ENCODE measurements around the gene HIPK2. TPM values are rescaled to one million over a fixed set of nuclear protein-coding genes. Genes with fewer than 3 reads are reported as not detected.

HIPK2 gene
- total RNA-seq, 1 donor from 2014 or later, result 61.5 TPM

GRCh38 chr7:139572071-139572470, 205.7 kb downstream of the HIPK2 start:
- peaks cover 28% of the 10 kb centered on the region for H3K4me1 Mint-ChIP-seq
- TF ChIP-seq, protein P1, sequence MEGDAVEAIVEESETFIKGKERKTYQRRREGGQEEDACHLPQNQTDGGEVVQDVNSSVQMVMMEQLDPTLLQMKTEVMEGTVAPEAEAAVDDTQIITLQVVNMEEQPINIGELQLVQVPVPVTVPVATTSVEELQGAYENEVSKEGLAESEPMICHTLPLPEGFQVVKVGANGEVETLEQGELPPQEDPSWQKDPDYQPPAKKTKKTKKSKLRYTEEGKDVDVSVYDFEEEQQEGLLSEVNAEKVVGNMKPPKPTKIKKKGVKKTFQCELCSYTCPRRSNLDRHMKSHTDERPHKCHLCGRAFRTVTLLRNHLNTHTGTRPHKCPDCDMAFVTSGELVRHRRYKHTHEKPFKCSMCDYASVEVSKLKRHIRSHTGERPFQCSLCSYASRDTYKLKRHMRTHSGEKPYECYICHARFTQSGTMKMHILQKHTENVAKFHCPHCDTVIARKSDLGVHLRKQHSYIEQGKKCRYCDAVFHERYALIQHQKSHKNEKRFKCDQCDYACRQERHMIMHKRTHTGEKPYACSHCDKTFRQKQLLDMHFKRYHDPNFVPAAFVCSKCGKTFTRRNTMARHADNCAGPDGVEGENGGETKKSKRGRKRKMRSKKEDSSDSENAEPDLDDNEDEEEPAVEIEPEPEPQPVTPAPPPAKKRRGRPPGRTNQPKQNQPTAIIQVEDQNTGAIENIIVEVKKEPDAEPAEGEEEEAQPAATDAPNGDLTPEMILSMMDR (conservative IDR thresholded peaks at IDR 0.05), result no peak
- no peak overlapping the region for H3K4me3 Mint-ChIP-seq
- no peak for DNase-seq (ENCODE audit: low read depth, low spot score)
- no peak overlapping the region for H3K27ac Mint-ChIP-seq (ENCODE audit: unreplicated experiment)
- peaks cover 11% of the 10 kb centered on the region for H3K36me3 Mint-ChIP-seq (ENCODE audit: low read depth)
- no peaks in the 10 kb centered on the region for H3K9me3 Mint-ChIP-seq
- no peaks in the 10 kb centered on the region for H3K27me3 Mint-ChIP-seq (ENCODE audit: low read depth)

- no peak for DNase-seq (ENCODE audit: low read depth, low spot score)
- peaks cover 28% of the 10 kb centered on the region for H3K4me1 Mint-ChIP-seq
- no peaks in the 10 kb centered on the region for H3K27me3 Mint-ChIP-seq (ENCODE audit: low read depth)
- peaks cover 11% of the 10 kb centered on the region for H3K36me3 Mint-ChIP-seq (ENCODE audit: low read depth)
- no peak overlapping the region for H3K4me3 Mint-ChIP-seq
- no peaks in the 10 kb centered on the region for H3K9me3 Mint-ChIP-seq
- no peak overlapping the region for H3K27ac Mint-ChIP-seq (ENCODE audit: unreplicated experiment)
- TF ChIP-seq, protein P1 (conservative IDR thresholded peaks at IDR 0.05), result no peak
Measured at GRCh38 chr7:139571651-139572050, 206.1 kb downstream of the HIPK2 start.

- Mint-ChIP-seq H3K9me3 (no peaks in the 10 kb centered on the region), H3K4me1 (peaks cover 29% of the 10 kb centered on the region), H3K4me3 (no peak overlapping the region), H3K27me3 (ENCODE audit: low read depth) (no peaks in the 10 kb centered on the region), H3K36me3 (ENCODE audit: low read depth) (peaks cover 11% of the 10 kb centered on the region), H3K27ac (ENCODE audit: unreplicated experiment) (no peak overlapping the region)
- no peak for DNase-seq (ENCODE audit: low read depth, low spot score)
- TF ChIP-seq, protein P1 (conservative IDR thresholded peaks at IDR 0.05), result no peak
Measured at GRCh38 chr7:139571190-139571589, 206.6 kb downstream of the HIPK2 start.

GRCh38 chr7:139570626-139571025, 207.2 kb downstream of the HIPK2 start:
- Mint-ChIP-seq H3K9me3 (no peaks in the 10 kb centered on the region), H3K27ac (ENCODE audit: unreplicated experiment) (no peak overlapping the region), H3K27me3 (ENCODE audit: low read depth) (no peaks in the 10 kb centered on the region), H3K4me3 (peak overlapping the region; percentile 23), H3K36me3 (ENCODE audit: low read depth) (peaks cover 11% of the 10 kb centered on the region), H3K4me1 (peaks cover 31% of the 10 kb centered on the region)
- DNase-seq (ENCODE audit: low read depth, low spot score), result no peak
- TF ChIP-seq, protein P1 (conservative IDR thresholded peaks at IDR 0.05), result no peak

GRCh38 chr7:139570119-139570518, 207.7 kb downstream of the HIPK2 start:
- TF ChIP-seq, protein P1 (conservative IDR thresholded peaks at IDR 0.05), result no peak
- no peak overlapping the region for H3K27ac Mint-ChIP-seq (ENCODE audit: unreplicated experiment)
- DNase-seq (ENCODE audit: low read depth, low spot score), result no peak
- H3K27me3 Mint-ChIP-seq (ENCODE audit: low read depth), result no peaks in the 10 kb centered on the region
- H3K4me1 Mint-ChIP-seq, result peaks cover 31% of the 10 kb centered on the region
- H3K4me3 Mint-ChIP-seq, result peak overlapping the region; percentile 27
- H3K36me3 Mint-ChIP-seq (ENCODE audit: low read depth), result peaks cover 11% of the 10 kb centered on the region
- no peaks in the 10 kb centered on the region for H3K9me3 Mint-ChIP-seq
